Occipital lobe (tissue), 2 donors: ENCODE results near the gene RPS6KL1. TPM values are rescaled to one million over a fixed set of nuclear protein-coding genes. Genes with fewer than 3 reads are reported as not detected.
A peak's percentile ranks its signal among the peaks of the same experiment; 100 is the strongest.

Experiments
- DNase-seq: peaks from one replicate; lab custom pipeline; 2025; lab: John Stamatoyannopoulos, UW
- total RNA-seq: library from RNA; depleted of rRNA; stranded (reverse); fragments of >200 nt; gene quantifications from one replicate; pipeline ENCODE4 v1.2.3, GENCODE V29; 2014

RPS6KL1 gene
- total RNA-seq, 1 donor from 2014 or later: 26.5 TPM

DNA sequence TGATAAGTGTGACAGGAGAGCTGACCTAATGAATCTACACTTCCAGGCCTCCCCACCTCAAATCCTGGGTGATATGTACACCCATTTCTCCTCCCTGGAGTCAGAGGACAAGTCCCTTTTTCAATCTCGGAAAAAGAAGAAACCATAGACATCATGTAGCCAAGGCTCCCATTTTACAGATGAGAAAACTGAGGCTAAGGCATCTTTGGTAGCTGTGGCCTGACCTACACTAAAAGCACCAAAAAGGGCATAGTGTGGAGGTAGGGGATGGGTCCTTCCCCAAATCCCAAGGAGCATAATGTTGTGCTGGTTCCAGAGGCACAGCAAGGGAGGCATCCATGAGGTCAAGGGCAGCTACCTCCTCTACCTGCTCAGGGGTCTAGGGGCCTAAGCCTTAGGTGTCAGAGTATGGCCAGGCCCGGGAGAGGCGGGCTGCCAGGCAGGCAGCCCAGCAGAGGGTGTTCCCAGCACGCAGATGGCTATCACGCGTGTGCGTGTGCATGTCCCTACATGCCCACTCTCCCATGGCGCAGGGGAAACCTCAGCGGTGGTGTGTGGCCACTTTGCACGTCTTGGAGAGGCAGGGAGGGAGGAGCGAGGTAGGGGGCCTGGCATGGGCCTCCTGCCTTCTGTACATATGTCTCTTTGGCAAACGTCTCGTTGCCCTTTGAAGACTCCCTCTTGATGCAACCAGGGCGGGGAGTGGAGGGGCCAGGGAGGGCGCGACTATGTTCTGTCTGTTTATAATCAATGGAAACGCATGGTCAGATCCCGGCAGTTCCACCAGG is 29.8 kb upstream of the RPS6KL1 start:
- no peak for DNase-seq

DNA sequence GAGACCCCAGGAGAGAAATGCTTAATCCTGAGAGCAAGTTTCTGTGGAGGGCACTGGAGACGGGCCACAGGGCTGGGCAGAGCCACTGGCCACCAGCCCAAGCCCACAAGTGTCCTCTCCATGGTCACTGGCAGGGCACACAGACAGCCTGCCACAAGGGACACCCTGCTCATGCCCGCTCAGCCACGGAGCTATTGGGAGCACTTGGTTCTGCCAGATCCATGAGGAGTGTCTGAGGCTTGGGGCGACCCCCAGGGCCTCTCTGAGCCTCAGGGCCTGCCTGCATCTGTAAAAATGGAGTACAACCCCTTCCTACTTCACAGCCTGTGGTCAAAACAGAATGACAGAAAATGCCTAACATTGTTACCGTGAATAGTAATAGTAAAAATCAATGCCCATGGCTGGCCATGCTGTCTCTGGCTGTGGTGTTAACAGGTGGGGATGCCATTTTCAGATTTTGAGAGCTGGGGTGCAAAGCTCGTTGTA is 29.2 kb upstream of the RPS6KL1 start:
- no peak for DNase-seq

DNA sequence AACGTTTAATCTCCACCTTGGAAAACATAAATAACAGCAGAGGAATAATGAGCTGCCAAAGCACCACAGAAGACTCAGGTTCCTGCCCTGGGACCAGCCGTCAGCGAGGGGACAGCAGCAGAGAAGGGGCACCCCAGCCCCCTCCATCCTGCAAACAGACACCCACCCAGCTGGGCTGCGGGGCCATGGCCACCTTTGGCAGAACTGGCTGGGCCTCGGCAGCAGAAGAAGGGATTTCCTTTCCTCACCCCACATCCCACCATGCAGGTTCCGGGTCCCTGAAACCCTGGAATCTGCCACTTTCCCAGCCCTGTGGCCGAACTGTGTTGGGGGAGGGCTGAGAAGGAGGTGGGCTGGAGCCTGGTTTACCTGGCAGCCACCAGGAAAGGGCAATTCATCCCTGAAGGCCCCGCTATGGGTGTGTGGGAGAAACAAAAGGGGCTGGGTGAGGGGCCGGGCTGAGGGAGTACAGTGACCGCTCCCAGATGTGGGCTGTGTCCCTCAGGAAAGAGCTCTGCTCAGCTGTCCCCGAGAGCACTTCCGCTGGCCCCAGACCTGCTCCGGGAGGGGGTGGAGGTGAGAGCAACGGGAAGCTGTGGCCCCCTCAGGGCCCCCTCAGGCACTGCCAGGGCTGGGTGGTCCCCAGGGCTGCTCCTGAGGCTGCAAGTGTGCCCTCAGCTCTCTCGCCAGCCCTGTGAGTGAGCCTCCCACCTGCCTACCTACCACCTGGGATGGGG is 28.6 kb upstream of the RPS6KL1 start:
- no peak for DNase-seq

DNA sequence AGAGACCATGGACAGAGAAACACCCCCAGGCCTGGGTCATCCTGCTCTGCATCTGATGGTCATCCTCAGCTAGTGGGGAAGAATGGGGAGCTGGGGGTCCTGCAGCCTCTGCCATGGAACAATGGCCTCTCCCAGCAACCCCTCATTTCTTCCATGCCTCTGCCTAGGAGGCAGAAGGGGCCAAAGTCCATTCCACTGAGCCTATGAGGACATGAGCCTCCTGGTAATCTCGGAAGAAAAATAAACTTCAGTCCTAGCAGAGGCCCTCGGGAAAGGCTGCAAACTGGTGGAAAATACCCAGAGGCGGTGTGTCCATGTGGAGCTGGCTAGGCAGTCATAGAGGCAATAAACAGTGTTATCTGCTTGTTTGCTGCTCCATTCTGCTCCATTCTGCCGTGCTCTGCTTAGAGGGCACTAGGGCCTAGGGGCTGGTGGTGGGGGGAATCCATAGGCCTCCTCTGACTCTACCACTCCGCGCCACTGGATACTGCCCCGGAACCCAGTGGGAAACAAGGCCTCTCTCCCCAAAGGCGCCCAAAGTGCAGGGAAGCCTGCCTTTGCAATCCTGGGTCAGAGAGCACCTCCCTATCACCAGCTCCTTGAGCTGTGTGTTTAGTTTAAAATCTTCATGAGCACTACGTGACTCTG is 27.9 kb upstream of the RPS6KL1 start:
- no peak for DNase-seq

DNA sequence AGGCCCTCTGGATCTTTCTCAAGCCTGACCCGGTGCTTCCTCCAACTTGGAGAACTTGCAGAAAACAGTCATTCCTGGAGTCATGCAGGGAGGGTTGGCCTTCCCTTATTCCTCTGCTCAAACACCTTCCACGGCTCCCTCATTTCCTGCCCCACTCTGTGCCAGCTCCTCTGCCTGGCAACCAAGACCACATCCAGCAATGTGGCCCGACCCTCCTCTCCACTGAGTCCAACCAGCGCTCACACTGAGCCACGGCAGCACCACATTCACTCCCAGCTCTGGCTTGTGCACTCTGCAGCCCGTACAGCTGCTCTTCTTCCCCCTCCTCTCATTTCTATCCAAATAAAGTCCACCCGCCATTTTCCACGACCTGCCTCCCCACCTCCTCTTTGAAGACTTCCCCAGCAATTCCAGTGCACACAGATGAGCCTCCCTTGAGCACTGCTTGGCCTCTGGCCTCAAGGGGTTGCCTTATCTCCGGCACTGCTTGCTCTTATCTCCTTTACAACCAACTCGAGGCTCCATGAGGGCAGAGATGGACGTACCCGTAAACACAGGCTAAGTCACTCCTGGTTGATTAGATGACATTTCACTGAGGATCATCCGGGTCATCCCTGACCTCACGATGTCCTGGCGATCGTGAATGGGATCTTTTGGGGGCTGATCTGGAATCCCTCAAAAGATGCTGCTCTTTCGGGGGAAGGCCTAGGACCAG is 27.0 kb upstream of the RPS6KL1 start:
- DNase-seq: no peak

DNA sequence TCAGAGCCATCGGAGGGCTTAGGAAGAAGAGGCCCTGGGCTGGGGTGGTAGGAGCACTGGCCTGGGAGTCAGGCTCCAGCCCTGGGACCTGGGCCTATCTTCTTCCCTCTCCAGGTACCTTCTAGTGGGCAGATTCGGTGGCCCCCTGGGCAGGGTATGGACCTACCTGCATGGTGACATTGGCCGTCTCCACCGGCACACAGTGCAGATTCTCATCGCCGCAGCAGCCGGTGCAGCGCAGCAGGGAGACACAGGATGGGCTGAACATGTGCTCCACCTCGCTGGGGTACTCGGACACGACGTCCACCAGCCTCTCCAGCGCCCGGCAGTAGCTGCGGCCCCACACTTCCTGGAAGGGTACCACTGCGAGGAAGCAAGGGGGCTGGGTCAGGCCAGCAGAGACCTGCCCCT is 26.1 kb upstream of the RPS6KL1 start:
- no peak for DNase-seq

DNA sequence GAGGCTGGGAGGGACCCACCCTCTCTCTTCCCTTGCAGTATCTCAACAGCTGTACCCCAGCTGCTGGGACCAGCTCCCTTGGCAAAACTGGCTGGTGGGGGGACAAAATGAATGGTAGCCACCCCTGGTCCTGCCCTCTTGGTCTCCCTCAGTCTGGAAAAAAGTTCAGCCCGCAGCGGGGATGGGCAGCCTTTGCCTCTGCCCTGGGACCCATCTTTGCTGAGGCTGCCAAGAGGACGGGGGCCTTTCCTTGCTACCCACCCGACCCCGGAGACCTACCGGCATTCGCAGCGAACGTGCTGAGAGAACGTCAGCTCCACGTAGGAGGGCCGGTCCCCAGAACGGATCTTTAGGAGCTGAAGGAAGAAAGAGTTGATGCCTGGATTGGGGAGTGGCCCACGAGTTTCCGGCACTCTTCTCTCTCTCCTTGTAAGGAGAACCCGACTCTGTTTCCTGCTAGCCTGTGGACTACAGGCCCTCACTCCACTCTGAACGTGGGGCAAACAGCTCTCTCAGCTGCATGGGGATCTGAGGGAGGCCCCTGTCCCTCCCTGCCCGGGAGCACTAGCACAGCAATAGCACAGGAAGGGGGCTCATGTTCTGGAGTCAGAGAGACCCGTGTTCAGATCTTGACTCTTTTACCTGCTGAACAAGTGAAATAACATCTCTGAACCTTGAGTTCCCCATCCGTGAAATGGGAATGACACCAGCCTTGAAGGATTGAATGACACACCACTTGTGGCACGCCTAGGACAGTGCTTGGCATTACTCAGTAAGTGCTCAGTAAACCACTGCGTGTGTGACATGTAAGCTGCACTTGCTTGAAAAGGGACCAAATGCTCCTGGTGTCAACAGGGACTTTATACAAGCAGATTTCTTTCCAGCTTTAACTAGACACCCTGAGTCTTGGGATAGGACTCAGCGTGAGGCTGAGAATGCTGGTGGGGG is 25.4 kb upstream of the RPS6KL1 start:
- no peak for DNase-seq

DNA sequence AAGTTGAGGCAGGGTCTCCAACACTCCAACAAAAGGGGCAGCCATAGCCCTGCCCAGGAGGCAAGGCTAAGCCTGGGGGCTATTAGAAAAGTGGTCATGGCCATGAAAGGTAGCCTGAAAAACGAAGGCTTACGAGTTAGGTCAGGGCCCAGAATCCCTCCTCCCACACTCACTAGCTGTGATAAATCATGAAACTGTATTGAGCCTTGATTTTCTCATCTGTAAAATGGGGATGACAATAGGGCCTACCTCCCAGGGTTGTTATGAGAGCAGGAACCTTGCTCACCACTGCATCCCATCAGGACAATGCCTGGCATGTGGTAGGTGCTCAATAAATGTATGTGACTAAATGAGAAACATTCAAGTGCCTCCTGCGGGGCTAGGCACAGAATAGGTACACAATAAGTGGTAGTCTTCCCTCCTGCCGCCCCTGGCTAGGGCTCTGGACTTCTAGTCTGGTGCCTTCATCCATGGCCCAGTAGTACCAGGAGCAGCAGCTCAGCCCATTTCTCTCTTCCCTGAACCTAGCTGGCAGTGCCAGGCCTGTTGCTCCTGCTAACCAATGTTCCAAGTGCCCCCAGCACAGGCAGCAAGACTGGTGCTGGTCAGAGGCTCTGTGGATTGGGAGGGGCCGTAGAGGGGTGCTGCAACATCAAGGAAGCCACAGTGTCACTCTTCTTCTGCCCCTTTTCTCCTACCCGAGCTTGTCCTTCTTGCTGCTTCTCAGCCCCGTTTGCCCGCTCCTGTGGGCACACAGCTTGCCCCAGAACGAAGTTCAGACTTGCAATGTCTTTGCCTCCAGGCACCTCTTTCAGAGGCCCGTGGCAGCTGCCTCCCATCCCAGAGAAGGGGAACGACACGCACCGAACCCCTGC is 24.5 kb upstream of the RPS6KL1 start:
- DNase-seq: no peak

DNA sequence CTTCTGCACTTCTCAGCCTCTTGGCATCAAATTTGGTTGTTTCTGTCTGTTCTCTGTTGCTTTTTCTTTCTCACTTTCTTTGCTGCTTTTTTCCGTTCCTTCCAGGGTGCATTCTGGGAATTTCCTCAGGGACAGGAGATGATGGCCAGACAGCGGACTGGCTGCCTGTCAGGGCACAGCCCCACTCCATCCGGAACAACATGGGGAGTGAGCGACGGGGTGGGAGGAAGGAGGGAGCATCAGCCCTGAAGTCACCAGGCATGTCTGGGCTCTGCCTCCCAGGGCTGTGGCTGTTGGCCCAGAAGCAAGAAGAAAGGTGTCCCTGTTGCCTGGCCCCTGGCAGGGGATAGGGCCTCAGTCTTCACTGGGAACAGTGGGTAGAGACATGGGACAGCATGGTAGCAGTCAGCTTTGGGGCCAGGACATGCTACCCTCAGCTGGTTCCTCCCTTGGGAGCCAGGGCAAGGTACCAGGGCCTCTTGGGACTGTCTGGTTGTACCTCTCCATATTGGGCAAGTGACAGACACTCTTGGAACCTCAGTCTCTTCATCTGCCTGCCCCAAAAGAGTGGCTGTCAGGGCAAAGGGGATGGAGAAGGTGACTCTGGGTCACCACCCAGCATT is 23.7 kb upstream of the RPS6KL1 start:
- no peak for DNase-seq

DNA sequence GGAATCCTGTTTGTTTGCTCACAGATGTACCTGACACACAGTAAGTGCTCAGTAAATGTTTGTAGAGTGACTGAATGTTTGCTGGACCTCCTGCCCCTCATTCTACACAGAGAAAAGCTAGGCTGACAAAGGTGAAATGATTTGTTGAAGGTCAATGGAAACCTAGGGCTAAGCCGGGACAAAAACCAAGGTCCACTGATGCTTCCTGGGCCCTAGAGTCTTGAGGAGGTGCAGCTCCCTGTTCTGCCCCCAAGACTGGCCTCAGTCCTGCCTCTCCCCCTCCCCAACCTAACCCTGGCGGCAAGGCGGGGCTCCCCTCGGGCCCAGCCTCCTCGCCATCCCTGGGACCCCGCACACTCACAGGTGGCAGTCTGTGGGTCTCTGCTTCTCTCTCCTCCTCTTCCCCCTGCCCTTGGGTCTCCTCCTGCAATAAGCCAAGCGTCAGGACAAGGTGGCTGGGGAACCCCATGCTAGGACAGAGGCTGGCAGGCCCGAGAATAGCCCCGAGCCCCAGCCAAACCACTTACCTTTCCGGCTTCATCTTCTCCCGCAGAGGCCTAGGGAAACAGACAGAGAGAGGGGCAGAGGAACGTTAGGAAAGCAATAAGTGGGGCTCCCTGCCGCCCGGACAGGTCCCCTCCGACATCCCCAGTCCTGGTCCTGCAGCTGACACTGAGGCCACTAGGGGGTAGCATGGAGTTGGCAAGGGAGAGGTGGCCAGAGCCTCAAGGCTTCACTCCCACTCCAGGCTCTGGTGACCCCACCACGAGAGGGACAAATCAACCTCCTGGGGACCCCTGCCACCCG is 23.0 kb upstream of the RPS6KL1 start:
- DNase-seq: peak; percentile 42

DNA sequence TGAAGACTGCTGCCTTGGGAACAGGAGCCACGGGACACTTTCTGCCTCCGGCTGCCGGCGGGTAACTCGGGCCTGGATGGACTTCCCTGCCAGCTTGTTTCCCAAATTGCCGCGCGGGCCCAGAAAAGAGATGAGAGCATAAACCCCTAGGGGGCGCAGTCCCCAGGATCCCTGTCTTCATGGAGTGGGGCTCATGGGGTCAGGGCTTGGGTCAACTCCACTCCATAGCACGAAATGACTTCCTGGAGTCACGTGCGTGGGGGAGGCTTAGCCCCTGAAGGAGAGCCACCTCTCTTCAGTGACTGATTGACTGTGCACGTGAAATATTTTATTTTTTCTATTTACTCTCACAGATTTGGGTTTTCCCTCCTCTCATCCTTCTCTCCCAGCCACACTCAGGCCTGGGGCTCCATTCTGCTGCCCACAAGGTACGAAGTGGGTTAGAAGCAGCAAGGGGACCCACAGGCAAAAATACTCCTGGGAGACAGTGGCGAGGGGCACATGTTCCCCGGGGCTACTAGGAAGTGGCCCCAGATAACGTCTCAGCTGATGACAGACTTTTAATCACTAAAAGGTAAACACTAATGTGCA is 22.3 kb upstream of the RPS6KL1 start:
- no peak for DNase-seq

DNA sequence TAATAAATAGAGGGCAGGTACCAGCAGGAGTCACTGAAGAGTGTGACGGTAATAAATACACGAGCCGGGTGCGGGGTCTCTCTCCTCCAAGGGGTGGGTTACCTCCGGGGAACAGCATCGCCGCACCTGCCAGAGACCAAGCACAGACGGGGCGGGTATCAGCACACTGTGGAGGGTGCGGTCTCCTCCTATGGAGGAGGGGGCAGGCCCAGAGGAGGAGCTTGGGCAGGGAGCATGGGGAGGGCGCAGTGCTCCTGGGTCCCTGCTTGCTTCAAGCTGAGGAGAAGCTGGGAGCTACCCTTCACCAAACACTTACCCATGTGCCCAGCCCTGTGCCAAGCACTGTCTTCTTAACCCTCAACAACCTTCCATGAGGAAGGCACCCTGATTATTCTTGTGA is 19.5 kb upstream of the RPS6KL1 start:
- DNase-seq: no peak

DNA sequence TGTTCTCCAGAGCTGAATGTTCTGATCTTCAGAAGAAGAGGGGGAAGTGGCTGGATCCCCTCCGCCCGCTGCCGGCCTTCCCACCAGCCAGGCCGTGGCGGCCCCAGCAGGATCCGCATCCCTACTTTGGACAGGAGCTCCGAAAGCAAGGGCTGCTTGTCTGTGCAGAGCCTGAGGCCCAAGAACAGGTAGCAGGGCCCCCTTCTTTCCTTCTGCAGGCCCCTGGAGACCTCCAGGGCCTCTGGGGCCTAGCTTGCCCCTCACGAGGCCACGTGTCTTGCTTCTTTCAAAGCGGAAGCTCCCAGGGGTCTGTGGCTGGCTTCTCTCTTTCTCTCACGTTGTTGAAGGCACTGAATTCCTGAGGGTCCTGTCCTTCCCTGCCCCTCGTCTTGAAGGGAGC is 19.1 kb upstream of the RPS6KL1 start:
- no peak for DNase-seq

DNA sequence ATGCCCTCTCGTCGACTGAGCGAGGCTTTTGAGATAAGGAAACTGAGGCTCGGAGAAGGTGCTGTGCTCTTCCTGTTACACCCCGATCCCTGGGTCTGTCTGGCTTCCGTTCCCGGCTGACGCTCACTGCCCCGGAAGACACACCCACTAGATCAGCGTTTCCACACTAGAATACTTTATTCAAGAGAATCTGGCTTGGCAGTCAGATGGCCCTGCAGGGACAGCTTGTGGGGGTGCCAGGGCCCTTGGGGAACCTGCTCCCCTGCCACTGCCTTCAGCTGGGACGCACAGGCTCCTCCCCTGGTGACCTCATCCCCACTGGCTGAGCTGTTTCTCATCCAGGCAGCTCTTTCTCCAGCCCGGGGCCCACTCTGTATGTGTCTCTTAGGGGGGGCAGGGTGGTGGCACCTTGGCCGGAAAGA is 18.6 kb upstream of the RPS6KL1 start:
- DNase-seq: peak; percentile 18

DNA sequence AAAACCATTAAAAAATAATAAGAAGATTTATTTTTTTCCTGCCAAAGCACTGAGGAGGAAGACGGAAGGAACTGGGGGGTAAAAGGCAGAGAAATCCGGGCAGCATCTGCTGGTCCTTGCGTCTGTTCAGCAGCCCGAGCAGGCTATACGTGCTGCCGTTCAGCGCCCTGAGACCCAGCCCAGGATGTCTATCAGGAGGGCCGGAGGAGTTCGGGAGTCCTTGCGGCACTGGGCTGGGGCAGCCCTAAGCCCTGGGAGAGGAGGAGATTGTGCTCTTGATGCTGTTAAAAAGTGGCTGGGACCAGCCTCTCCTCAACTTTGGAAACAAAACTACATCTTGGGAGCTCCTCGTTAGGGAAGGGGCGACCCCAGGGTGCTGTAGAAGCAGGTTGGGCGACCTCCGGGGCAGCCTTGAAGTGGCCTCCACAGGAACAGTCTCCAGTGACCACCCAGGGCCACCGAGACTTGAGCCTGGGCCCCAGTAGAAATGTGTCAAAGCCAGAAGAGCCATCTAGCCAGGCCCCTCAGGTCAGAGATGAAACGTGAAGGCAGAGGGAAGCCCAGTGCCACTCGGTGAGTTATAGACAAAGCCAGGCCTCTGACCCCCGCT is 18.0 kb upstream of the RPS6KL1 start:
- DNase-seq: no peak

DNA sequence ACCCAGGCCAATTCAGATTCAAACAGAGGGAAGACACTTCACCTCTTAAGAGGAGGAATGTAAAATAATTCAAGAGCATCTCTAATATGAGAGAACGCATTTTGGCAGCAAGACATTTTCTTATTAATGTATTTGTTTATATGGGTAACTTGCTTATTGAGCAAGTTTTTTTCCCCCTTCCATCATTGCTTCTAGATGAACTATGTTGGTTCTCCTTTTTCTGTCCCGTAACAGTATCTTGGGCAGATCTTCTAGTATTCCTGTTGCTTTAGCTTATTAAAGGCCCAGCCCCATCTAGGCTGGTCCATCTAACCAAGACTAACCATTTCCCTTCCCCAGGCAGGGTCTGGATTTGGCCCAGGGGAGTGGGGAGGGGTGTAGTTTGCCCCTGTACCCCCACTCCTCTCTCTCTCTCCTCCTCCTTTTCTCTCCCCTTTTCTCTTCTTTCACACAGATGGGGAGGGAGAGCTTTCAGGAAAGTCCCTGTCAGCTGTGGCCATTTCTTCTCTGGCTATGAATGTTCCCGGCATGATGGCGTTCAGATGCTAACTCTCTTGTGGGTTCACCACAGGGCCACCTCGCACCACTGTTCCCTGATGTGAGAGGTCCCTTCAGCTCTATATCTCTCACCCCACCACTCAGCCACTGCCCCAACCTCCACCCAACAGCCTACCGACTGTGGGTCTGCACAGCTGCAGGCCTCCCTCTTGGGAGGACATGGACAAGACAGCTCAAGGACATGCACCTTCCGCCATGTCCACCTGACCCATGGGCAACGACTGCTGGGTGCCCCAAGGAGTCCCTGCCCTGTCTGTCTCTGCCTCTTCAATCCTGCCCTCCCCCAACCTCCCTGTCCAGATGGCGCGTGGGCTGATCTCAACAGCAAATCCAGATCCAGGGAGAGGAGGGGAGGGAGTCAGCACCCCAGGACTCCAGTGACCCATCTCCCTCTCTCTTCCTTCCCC is 15.8 kb upstream of the RPS6KL1 start:
- DNase-seq: no peak
